Spleen (tissue), 11 donors: ENCODE data around the gene DHRSX. TPM values are rescaled to one million over a fixed set of nuclear protein-coding genes. Genes with fewer than 3 reads are reported as not detected.

ENCODE experiments used
- DNase-seq: peaks from one replicate; pipeline ENCODE4 v3.0.0-alpha.2; 2020
- H3K27ac ChIP-seq, 8 donors: fragments of 200-600 bp; sonication (generic) in 7 of 8; 1 replicate in 4 of 8; 2 replicates in 4 of 8; pipeline versions ENCODE4 v1.5.0 to v1.8.0; 2016 to 2021; ENCODE audit warnings: inconsistent platforms in 4 of 8, mild to moderate bottlenecking in 4 of 8, moderate library complexity in 1 of 8
- H3K27me3 ChIP-seq, 7 donors: fragments of 200-600 bp; sonication (generic) in 6 of 7; replicated peaks in 1 of 7; 1 replicate in 4 of 7; 2 replicates in 3 of 7; pipeline versions ENCODE4 v1.5.0 to v1.8.0; 2016 to 2021; ENCODE audit warnings: inconsistent platforms in 3 of 7, mild to moderate bottlenecking in 1 of 7
- H3K36me3 ChIP-seq, 6 donors: fragments of 200-600 bp; sonication (generic) in 5 of 6; 1 replicate in 4 of 6; 2 replicates in 2 of 6; pipeline versions ENCODE4 v1.5.0 to v1.8.0; 2016 to 2021; ENCODE audit warnings: inconsistent platforms in 2 of 6
- H3K4me1 ChIP-seq, 6 donors: fragments of 200-600 bp; sonication (generic) in 5 of 6; 1 replicate in 3 of 6; 2 replicates in 3 of 6; pipeline versions ENCODE4 v1.5.0 to v1.8.0; 2016 to 2021; ENCODE audit warnings: inconsistent platforms in 3 of 6
- H3K4me3 ChIP-seq, 8 donors: fragments of 200-600 bp; sonication (generic) in 7 of 8; 1 replicate in 4 of 8; 2 replicates in 4 of 8; pipeline versions ENCODE4 v1.5.0 to v1.8.0; 2016 to 2021; ENCODE audit warnings: inconsistent platforms in 4 of 8, mild to moderate bottlenecking in 4 of 8, moderate library complexity in 2 of 8
- H3K9me3 ChIP-seq, 8 donors: fragments of 200-600 bp; sonication (generic) in 7 of 8; 1 replicate in 4 of 8; 2 replicates in 4 of 8; pipeline versions ENCODE4 v1.5.0 to v1.8.0; 2016 to 2021; ENCODE audit warnings: inconsistent platforms in 4 of 8
- CTCF ChIP-seq, 11 experiments: fragments of 200-600 bp in 7 of 11; fragments of 450-650 bp in 4 of 11; sonication (generic) in 4 of 11; IDR thresholded peaks in 8 of 11; conservative IDR thresholded peaks in 3 of 11; 1 replicate in 7 of 11; 2 replicates in 4 of 11; pipeline versions ENCODE4 v1.4.0 to v1.8.0; 2016 to 2021; ENCODE audit warnings: antibody characterized with exemption in 11 of 11, inconsistent platforms in 4 of 11, mild to moderate bottlenecking in 1 of 11
- POLR2A ChIP-seq, 3 donors: fragments of 450-650 bp; IDR thresholded peaks; one replicate each; pipeline ENCODE4 v1.5.1; 2017; ENCODE audit warnings: antibody characterized with exemption in 3 of 3, mild to moderate bottlenecking in 1 of 3
- POLR2AphosphoS5 ChIP-seq, 3 donors: sonication (generic); formaldehyde crosslinking; IDR thresholded peaks; one replicate each; pipeline ENCODE4 v1.5.1; 2017; ENCODE audit warnings: antibody characterized with exemption in 3 of 3
- WGBS, 5 donors: extraction: QIAGEN DNeasy Blood & Tissue Kit in 3 of 5; methylation state at CpG; one replicate each; pipeline versions ENCODE4 v1.1.5 to v1.1.7; 2013 to 2018; 5-methylcytosine and 5-hydroxymethylcytosine counted together
- intact Hi-C: fragments of 100-400 bp; cut with DNase I; formaldehyde crosslinking; loops from one replicate; pipeline ENCODE4 v1.15.0; 2023; ENCODE audit warnings: low total_unique reads
- polyA plus RNA-seq, 3 donors: library from polyadenylated mRNA; stranded (reverse); fragments of 200-250 nt; gene quantifications; one replicate each; pipeline ENCODE4 v1.2.1, GENCODE V29; 2013
- total RNA-seq, 7 donors: library from RNA; depleted of rRNA in 3 of 7; stranded (reverse); fragments of >200 nt in 3 of 7; fragmentation: NEBNext Ultra II Directional in 4 of 7; extraction: Animal tissue kit (Norgen Biotek cat#: 25700) in 4 of 7; gene quantifications; one replicate each; pipeline versions ENCODE4 v1.1.0 to v1.2.1, GENCODE V29; 2016 to 2021
- donor health status: healthy with polysubstance abuse.
- donor health status: DM: no; HTN: no; CAD: no; lungs with moderate emphysema.
- donor health status: DM: no; HTN: no; CAD: no.
- donor health status: Bipolar disorder and iron deficiency.
- donor health status: healthy.
- donor health status: DM: no; HTN: no; CAD: no.
- donor health status: DM: yes; HTN: yes; CAD: no.

The DHRSX gene
- total and polyA plus RNA-seq, 10 donors: 5.5 to 29.6 (median 23.2) TPM

- intact Hi-C loops: no loop called here
- WGBS, 5 donors: 92 to 95% (median 93%) methylated on average over 9 of the region's 9 CpGs
- no peak for TF ChIP-seq POLR2A (IDR thresholded peaks at IDR 0.05)
- no peaks in the 10 kb centered on the region for H3K9me3 ChIP-seq
- peaks cover 0 to 49% (median 4%) of the 10 kb centered on the region in 6 donors for H3K36me3 ChIP-seq
- DNase-seq: no peak
- H3K27ac ChIP-seq: no peak overlapping the region
- no peaks in the 10 kb centered on the region for H3K27me3 ChIP-seq
- no peaks in the 10 kb centered on the region for H3K4me1 ChIP-seq
- H3K4me3 ChIP-seq: no peak overlapping the region
These were observed 99.6 kb downstream of the DHRSX start for GRCh38 chrX:2401201-2401589.

- H3K4me3 ChIP-seq: no peak overlapping the region
- peaks cover 0 to 41% (median 2%) of the 10 kb centered on the region in 6 donors for H3K36me3 ChIP-seq
- H3K4me1 ChIP-seq: no peaks in the 10 kb centered on the region
- WGBS, 5 donors: 89 to 97% (median 95%) methylated on average over 14 of the region's 14 CpGs
- intact Hi-C loops: no loop called here
- DNase-seq: no peak
- H3K9me3 ChIP-seq: no peaks in the 10 kb centered on the region
- H3K27ac ChIP-seq: no peak overlapping the region
- TF ChIP-seq POLR2A (IDR thresholded peaks at IDR 0.05) (no peak), CTCF (IDR thresholded peaks at IDR 0.05 in 8 of 11, conservative IDR thresholded peaks at IDR 0.05 in 3 of 11) (no peak)
- H3K27me3 ChIP-seq: no peaks in the 10 kb centered on the region
These were observed 102.6 kb downstream of the DHRSX start for GRCh38 chrX:2398064-2398656.

- no peak for DNase-seq
- intact Hi-C loops: no loop called here
- Histone ChIP-seq H3K9me3 (no peaks in the 10 kb centered on the region), H3K36me3 (peaks cover 0 to 34% (median 2%) of the 10 kb centered on the region in 6 donors), H3K4me1 (no peaks in the 10 kb centered on the region), H3K27ac (no peak overlapping the region), H3K27me3 (no peaks in the 10 kb centered on the region), H3K4me3 (no peak overlapping the region)
- TF ChIP-seq POLR2AphosphoS5 (IDR thresholded peaks at IDR 0.05) (no peak), CTCF (IDR thresholded peaks at IDR 0.05 in 8 of 11, conservative IDR thresholded peaks at IDR 0.05 in 3 of 11) (no peak), POLR2A (IDR thresholded peaks at IDR 0.05) (no peak)
- 90 to 92% (median 91%) methylated on average over 26 of the region's 26 CpGs for WGBS, 5 donors
These were observed 103.3 kb downstream of the DHRSX start for GRCh38 chrX:2397229-2398063.

GRCh38 chrX:2395261-2395992 is 105.3 kb downstream of the DHRSX start:
- peaks cover 0 to 15% (median 10%) of the 10 kb centered on the region in 8 donors for H3K9me3 ChIP-seq
- DNase-seq: no peak
- intact Hi-C loops: no loop called here
- H3K4me3 ChIP-seq: no peak overlapping the region
- WGBS, 5 donors: 88 to 92% (median 89%) methylated on average over 17 to 19 of the region's 19 CpGs
- TF ChIP-seq POLR2AphosphoS5 (IDR thresholded peaks at IDR 0.05) (no peak), CTCF (IDR thresholded peaks at IDR 0.05 in 8 of 11, conservative IDR thresholded peaks at IDR 0.05 in 3 of 11) (no peak), POLR2A (IDR thresholded peaks at IDR 0.05) (no peak)
- H3K27me3 ChIP-seq: no peaks in the 10 kb centered on the region
- peaks cover 0 to 43% (median 13%) of the 10 kb centered on the region in 6 donors for H3K36me3 ChIP-seq
- H3K4me1 ChIP-seq: no peaks in the 10 kb centered on the region
- no peak overlapping the region for H3K27ac ChIP-seq
